Choroid plexus epithelial cell (primary cell): Measurements from ENCODE around the gene MTG2.
A peak's percentile ranks its signal among the peaks of the same experiment; 100 is the strongest.

Experiments
- DNase-seq: peaks from one replicate; pipeline ENCODE4 v3.0.0-alpha.2; 2010; ENCODE audit warnings: low read depth
- H3K4me3 ChIP-seq: 2 replicates; pipeline ENCODE4 v1.5.1; 2011; ENCODE audit warnings: low read depth, mild to moderate bottlenecking, control low read depth, low read length, moderate library complexity
- CTCF ChIP-seq: conservative IDR thresholded peaks from 2 replicates; pipeline ENCODE4 v1.5.1; 2011; ENCODE audit warnings: low read depth, mild to moderate bottlenecking, control low read depth, inconsistent platforms, low read length, moderate library complexity

MTG2 gene

GRCh38 chr20:62142252-62143080 is 40.4 kb upstream of the MTG2 start:
- no peak for DNase-seq
- H3K4me3 ChIP-seq: peak overlapping the region; percentile 71

GRCh38 chr20:62143081-62143956 is 39.5 kb upstream of the MTG2 start, which contains the start of the genes PSMA7 and SS18L1:
Gene PSMA7 (minus strand): TSS chr20:62143394. CDS start chr20:62143303, 91 bp downstream.
Gene SS18L1 (plus strand): TSS chr20:62143769. CDS start chr20:62143821, 52 bp downstream.
- peak; percentile 88 for DNase-seq
- peak within 1 kb of the TSS; percentile 71 for H3K4me3 ChIP-seq
- TF ChIP-seq CTCF: no peak

More at GRCh38 chr20:62142252-62143080, 40.4 kb upstream of the MTG2 start:
- TF ChIP-seq CTCF: no peak

- no peak for TF ChIP-seq CTCF
- DNase-seq: peak; percentile 72
- peak overlapping the region; percentile 71 for H3K4me3 ChIP-seq
Measured at GRCh38 chr20:62143957-62144825, 38.6 kb upstream of the MTG2 start.

- no peak for DNase-seq
- no peak for TF ChIP-seq CTCF
- no peak overlapping the region for H3K4me3 ChIP-seq
Measured at GRCh38 chr20:62145688-62146018, 37.2 kb upstream of the MTG2 start.

GRCh38 chr20:62146019-62146755 is 36.6 kb upstream of the MTG2 start:
- DNase-seq: no peak
- H3K4me3 ChIP-seq: no peak overlapping the region
- TF ChIP-seq CTCF: no peak

GRCh38 chr20:62147125-62147524 is 35.7 kb upstream of the MTG2 start:
- TF ChIP-seq CTCF: no peak
- no peak for DNase-seq
- H3K4me3 ChIP-seq: no peak overlapping the region
